HCT116 (cell line): Measurements from ENCODE around the gene DRG1.

Experiments used
- CBX3 ChIP-seq: IDR thresholded peaks from 2 replicates; pipeline ENCODE4 v1.6.1; 2012; ENCODE audit warnings: low read depth
- CTCF ChIP-seq, 3 experiments: fragments of 200-600 bp in 1 of 3; sonication (generic) in 1 of 3; IDR thresholded peaks in 2 of 3; conservative IDR thresholded peaks in 1 of 3; 2 replicates each; pipeline ENCODE4 v1.5.1; 2012 to 2017; ENCODE audit warnings: low read depth in 2 of 3, low read length in 2 of 3, antibody characterized with exemption in 1 of 3, borderline replicate concordance in 1 of 3, control low read depth in 1 of 3, mild to moderate bottlenecking in 1 of 3, mixed read lengths in 1 of 3, mixed run types in 1 of 3, moderate library complexity in 1 of 3; ENCODE audit not compliant: insufficient read depth in 1 of 3
- EZH2 ChIP-seq: fragments of 200-600 bp; sonication (generic); IDR thresholded peaks from 2 replicates; pipeline ENCODE4 v1.6.1; 2017; ENCODE audit warnings: antibody characterized with exemption, mixed run types
- POLR2A ChIP-seq: IDR thresholded peaks from 2 replicates; pipeline ENCODE4 v1.7.0; 2011; ENCODE audit warnings: borderline replicate concordance; ENCODE audit not compliant: insufficient read depth, insufficient read length; ENCODE audit errors: extremely low read depth
- POLR2AphosphoS5 ChIP-seq: IDR thresholded peaks from 2 replicates; pipeline ENCODE4 v1.6.1; 2011; ENCODE audit warnings: mild to moderate bottlenecking, low read depth, low read length, moderate library complexity
- SIN3A ChIP-seq: IDR thresholded peaks from 2 replicates; pipeline ENCODE4 v1.6.1; 2012; ENCODE audit warnings: low read depth
- SP1 ChIP-seq: IDR thresholded peaks from 2 replicates; pipeline ENCODE4 v1.6.1; 2012; ENCODE audit warnings: low read depth

GRCh38 chr22:31398231-31398630 lies 1.2 kb upstream of the DRG1 start:
- TF ChIP-seq POLR2AphosphoS5, result no peak
- TF ChIP-seq CTCF (IDR thresholded peaks at IDR 0.05 in 2 of 3, conservative IDR thresholded peaks at IDR 0.05 in 1 of 3; ENCODE audit: borderline replicate concordance in 1 of 3, insufficient read depth in 1 of 3, low read depth in 2 of 3, low read length in 2 of 3), result no peak
- no peak for TF ChIP-seq POLR2A
- no peak for TF ChIP-seq CBX3
- no peak for TF ChIP-seq SP1
- no peak for TF ChIP-seq SIN3A
- TF ChIP-seq EZH2, result no peak
